Measurements from ENCODE around the gene SH3GLB1.

The SH3GLB1 gene

DNA sequence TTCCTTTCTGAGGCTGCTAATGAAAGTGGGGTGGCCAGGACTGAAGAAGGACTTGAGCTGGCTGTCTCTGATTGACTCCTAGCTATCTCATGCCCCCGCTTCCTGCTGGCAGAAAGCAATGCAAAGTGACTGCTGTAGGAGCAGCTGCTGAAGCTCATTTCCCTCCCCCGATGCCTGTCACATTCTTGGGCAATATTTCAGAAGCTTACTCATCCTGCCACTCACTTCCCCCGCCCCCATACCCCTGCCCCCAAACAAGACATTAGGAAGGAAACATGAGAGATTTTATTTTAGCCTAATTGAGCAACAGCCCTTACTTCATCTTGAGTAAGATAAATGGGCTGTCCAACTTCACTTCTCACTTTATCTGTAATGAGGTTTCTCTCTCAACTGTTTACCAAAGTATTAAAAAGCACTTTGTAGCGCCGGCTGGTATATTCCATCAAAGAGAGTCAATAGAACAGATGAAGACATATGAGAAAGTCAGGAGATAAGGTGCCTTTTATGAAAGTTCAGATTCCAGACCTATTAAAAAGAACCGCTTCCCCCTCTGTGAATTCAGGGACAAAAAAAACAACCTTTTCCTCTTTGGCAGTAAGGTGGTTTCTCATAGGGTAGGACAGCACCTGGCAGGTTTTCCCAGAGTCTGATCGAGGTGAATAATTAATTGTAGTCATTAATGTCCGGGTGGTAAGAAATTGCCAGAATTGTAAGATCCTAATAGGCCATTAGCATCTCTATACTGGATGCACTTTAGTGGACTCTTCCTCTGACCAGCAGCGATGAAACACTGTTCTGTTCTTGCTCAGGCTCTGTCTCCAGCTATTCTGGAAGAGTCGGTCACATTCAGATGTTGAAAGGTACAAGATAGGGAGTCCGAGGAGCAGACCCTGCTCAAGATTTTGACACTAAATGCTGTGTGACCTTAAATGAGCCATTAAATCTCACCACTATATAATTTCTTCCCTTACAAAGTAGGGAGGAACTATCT is 70.2 kb downstream of the SH3GLB1 start:
- peak; percentile 28 for DNase-seq

- no peak for DNase-seq
Measured at GRCh38 chr1:86775395-86775794, 71.0 kb downstream of the SH3GLB1 start.

DNA sequence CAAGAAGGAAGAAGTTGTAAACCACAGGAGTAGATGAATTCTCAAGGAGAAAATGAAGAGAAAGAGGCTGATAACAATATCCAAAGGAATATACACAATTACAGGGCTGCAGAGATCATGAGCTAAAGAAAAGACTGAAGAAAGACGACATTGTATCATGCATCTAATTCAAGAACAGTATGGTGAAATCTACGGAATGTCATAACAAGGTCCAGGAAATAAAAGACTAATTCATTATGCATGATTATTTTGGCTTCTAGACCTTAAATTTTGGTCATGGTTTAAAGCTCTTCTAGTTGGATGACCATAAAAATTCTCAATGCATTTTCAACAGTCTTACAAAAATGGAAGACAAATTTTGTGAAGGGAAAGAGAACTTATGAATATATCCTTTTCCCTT is 71.7 kb downstream of the SH3GLB1 start:
- DNase-seq, result no peak

DNA sequence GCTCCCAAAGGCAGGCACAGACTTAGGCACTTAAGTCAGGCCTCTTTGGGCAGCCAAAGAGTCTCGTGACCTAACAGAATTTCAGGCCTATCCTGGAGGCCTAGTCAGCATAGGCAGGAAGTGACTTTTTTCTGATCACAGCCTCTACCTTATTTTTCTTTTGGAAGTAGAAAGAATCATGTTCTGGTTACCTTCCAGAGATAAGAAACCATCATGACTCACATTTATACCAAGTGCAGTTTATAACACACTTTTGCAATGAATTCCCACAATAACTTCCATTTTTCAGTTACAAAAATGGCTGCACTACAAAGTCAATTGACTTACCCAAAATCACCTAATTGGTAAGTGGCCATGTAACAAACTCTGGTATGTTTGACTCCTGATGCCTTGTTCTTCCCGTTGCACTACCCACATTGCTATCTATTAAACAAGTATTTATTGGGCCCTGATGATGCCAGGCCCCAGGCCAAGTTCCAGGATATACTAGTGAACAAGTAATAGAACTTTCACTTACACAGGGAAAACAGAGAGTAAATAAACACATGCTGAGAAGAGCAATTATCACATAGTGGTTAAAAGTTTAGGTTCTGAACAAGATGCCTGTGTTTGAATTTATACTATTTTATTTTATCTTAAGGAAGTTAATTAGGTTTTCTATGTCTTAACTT is 74.3 kb downstream of the SH3GLB1 start:
- no peak for DNase-seq

- no peak for DNase-seq
Measured at GRCh38 chr1:86779308-86780191, 75.2 kb downstream of the SH3GLB1 start.

DNA sequence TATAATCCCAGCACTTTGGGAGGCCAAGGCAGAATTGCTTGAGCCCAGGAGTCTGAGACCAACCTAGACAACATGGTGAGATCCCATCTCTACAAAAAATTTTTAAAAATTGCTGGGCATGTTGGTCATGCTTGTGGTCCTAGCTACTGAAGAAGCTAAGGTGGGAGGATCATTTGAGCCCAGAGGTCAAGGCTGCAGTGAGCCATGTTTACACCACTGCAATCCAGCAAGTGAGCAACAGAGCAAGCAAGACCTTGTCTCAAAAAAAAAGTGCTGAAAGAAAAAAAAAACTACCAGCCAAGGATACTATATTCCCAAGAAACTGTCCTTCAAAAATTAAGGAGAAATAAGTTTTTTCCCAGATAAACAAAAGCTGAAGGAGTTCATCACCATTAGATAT is 78.1 kb downstream of the SH3GLB1 start:
- DNase-seq, result no peak

DNA sequence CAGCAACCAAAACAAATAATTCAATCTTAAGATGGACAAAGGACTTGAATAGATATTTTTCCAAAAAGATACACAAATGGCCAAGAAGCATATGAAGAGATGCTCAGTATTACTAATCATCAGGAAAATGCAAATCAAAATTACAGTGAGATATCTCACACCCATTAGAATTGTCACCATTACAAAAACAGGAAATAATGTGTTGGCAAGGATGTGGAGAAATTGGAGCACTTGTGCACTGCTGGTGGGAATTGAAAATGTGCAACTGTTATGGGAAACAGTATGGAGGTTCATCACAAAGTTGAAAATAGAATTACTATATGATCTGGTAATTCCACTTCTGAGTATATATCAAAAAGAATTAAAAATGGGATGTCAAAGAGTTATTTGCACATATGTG is 83.2 kb downstream of the SH3GLB1 start:
- no peak for DNase-seq

- peak; percentile 5 for DNase-seq
Measured at GRCh38 chr1:86788300-86789206, 84.2 kb downstream of the SH3GLB1 start.

GRCh38 chr1:86795316-86795715 is 90.9 kb downstream of the SH3GLB1 start:
- DNase-seq, result no peak
